HepG2 (cell line): ENCODE data around the gene MEGF11. TPM values are rescaled to one million over a fixed set of nuclear protein-coding genes. Genes with fewer than 3 reads are reported as not detected.

Experiments
- ARID5B ChIP-seq: IDR thresholded peaks from 2 replicates; pipeline ENCODE4 v1.4.0; 2020; ENCODE audit warnings: mild to moderate bottlenecking, missing genetic modification reagents
- GFI1 ChIP-seq: sonication (generic); formaldehyde crosslinking; IDR thresholded peaks from 2 replicates; pipeline ENCODE4 v1.5.0; 2020; ENCODE audit warnings: missing genetic modification reagents, mild to moderate bottlenecking, borderline replicate concordance
- HMGXB3 ChIP-seq: sonication (generic); formaldehyde crosslinking; IDR thresholded peaks from 2 replicates; pipeline ENCODE4 v1.4.0; 2020; ENCODE audit warnings: missing genetic modification reagents, borderline replicate concordance
- HNRNPK ChIP-seq: fragments of 200-400 bp; formaldehyde crosslinking; IDR thresholded peaks from 2 replicates; pipeline ENCODE4 v1.6.1; 2018; ENCODE audit warnings: low read length, low read depth, moderate library complexity, mild to moderate bottlenecking; ENCODE audit not compliant: poor library complexity, severe bottlenecking
- MTF1 ChIP-seq: sonication (generic); formaldehyde crosslinking; IDR thresholded peaks from 2 replicates; pipeline ENCODE4 v1.5.0; 2020; ENCODE audit warnings: missing genetic modification reagents
- SMAD3 ChIP-seq: sonication (generic); formaldehyde crosslinking; IDR thresholded peaks from 2 replicates; pipeline ENCODE4 v1.4.0; 2020; ENCODE audit warnings: missing genetic modification reagents
- YEATS2 ChIP-seq: sonication (generic); formaldehyde crosslinking; IDR thresholded peaks from 2 replicates; pipeline ENCODE4 v1.4.0; 2020; ENCODE audit warnings: missing genetic modification reagents, borderline replicate concordance
- ZNF460 ChIP-seq: sonication (generic); formaldehyde crosslinking; IDR thresholded peaks from 2 replicates; pipeline ENCODE4 v1.5.1; 2020; ENCODE audit warnings: missing genetic modification reagents, mild to moderate bottlenecking, borderline replicate concordance
- ZNF777 ChIP-seq: sonication (generic); formaldehyde crosslinking; IDR thresholded peaks from 2 replicates; pipeline ENCODE4 v1.4.0; 2020; ENCODE audit warnings: missing genetic modification reagents
- polyA plus RNA-seq, 8 experiments: library from polyadenylated mRNA; depleted of rRNA in 3 of 8; stranded (reverse) in 7 of 8; unstranded in 1 of 8; fragments of >200 nt; fragmentation: Illumina TruSeq in 4 of 8; extraction: Trizol in 4 of 8; gene quantifications; 2 replicates each; pipeline versions ENCODE4 v1.2.1 to v1.2.3, GENCODE V29; 2011 to 2016; ENCODE audit warnings: low read depth in 4 of 8, missing spikeins in 1 of 8, mixed read lengths in 1 of 8; ENCODE audit not compliant: insufficient read depth in 1 of 8
- total RNA-seq, 5 experiments: library from RNA; depleted of rRNA; stranded (reverse); fragments of >200 nt; fragmentation: Illumina TruSeq; extraction: Trizol; gene quantifications; 2 replicates each; pipeline ENCODE4 v1.2.3, GENCODE V29; 2016; ENCODE audit warnings: low read depth in 1 of 5
- TF ChIP-seq, protein P1 (sequence below): sonication (generic); formaldehyde crosslinking; IDR thresholded peaks from 2 replicates; pipeline ENCODE4 v1.4.0; 2020; ENCODE audit warnings: missing genetic modification reagents
- TF ChIP-seq, protein P2 (sequence below): sonication (generic); formaldehyde crosslinking; IDR thresholded peaks from 2 replicates; pipeline ENCODE4 v1.4.0; 2020; ENCODE audit warnings: missing genetic modification reagents, borderline replicate concordance

Gene MEGF11
- total and polyA plus RNA-seq, 2 of the 13 experiments (the other 11 are each of a cell fraction or from before 2014, with no cell fraction given), result not detected

DNA sequence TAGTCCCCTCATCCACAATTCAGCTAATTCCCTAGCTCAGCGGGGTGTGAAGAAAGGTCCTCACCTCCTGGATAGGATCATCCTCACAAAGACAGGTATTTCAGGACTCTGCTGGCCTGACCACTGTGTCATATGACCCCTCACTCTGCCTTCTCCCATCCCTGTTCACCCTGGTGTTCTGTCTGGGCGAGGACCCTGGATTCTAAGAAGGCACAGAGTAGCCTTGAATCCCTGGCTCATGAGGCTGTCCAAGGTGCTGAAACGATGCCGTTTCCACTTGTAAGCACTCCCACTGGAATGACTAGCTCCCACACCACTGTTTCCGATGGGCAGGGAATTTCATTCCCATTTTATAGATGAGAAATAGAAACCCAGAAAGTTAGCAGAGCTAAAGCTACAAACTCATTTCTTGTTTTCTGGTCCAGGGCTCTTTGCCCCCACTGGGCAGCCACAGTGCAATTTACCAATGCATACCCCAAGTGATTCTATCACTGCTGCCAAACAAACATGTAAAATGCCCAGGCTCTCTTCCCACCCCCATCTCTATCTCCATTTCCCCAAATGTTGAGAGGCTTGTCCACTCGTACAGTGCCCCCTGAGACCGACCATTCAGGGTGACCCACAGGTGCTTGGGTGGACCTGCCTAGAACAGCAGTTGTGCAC is 301.0 kb downstream of the MEGF11 start (continued):
- TF ChIP-seq YEATS2 (CRISPR knock-in tag) (no peak), ARID5B (peak; percentile 32; the same call in 1 of the 2 replicates), HMGXB3 (CRISPR knock-in tag) (peak; percentile 73), SMAD3 (CRISPR knock-in tag) (0 out of 2 replicates have a peak, but pooled peaks have one; percentile 48), ZNF460 (no peak), MTF1 (peak; percentile 20; the same call in 1 of the 2 replicates), HNRNPK (no peak), GFI1 (no peak), ZNF777 (no peak)
- TF ChIP-seq, protein P1, sequence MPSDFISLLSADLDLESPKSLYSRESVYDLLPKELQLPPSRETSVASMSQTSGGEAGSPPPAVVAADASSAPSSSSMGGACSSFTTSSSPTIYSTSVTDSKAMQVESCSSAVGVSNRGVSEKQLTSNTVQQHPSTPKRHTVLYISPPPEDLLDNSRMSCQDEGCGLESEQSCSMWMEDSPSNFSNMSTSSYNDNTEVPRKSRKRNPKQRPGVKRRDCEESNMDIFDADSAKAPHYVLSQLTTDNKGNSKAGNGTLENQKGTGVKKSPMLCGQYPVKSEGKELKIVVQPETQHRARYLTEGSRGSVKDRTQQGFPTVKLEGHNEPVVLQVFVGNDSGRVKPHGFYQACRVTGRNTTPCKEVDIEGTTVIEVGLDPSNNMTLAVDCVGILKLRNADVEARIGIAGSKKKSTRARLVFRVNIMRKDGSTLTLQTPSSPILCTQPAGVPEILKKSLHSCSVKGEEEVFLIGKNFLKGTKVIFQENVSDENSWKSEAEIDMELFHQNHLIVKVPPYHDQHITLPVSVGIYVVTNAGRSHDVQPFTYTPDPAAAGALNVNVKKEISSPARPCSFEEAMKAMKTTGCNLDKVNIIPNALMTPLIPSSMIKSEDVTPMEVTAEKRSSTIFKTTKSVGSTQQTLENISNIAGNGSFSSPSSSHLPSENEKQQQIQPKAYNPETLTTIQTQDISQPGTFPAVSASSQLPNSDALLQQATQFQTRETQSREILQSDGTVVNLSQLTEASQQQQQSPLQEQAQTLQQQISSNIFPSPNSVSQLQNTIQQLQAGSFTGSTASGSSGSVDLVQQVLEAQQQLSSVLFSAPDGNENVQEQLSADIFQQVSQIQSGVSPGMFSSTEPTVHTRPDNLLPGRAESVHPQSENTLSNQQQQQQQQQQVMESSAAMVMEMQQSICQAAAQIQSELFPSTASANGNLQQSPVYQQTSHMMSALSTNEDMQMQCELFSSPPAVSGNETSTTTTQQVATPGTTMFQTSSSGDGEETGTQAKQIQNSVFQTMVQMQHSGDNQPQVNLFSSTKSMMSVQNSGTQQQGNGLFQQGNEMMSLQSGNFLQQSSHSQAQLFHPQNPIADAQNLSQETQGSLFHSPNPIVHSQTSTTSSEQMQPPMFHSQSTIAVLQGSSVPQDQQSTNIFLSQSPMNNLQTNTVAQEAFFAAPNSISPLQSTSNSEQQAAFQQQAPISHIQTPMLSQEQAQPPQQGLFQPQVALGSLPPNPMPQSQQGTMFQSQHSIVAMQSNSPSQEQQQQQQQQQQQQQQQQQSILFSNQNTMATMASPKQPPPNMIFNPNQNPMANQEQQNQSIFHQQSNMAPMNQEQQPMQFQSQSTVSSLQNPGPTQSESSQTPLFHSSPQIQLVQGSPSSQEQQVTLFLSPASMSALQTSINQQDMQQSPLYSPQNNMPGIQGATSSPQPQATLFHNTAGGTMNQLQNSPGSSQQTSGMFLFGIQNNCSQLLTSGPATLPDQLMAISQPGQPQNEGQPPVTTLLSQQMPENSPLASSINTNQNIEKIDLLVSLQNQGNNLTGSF (CRISPR knock-in tag), result peak; percentile 30; the same call in 1 of the 2 replicates
- TF ChIP-seq, protein P2, sequence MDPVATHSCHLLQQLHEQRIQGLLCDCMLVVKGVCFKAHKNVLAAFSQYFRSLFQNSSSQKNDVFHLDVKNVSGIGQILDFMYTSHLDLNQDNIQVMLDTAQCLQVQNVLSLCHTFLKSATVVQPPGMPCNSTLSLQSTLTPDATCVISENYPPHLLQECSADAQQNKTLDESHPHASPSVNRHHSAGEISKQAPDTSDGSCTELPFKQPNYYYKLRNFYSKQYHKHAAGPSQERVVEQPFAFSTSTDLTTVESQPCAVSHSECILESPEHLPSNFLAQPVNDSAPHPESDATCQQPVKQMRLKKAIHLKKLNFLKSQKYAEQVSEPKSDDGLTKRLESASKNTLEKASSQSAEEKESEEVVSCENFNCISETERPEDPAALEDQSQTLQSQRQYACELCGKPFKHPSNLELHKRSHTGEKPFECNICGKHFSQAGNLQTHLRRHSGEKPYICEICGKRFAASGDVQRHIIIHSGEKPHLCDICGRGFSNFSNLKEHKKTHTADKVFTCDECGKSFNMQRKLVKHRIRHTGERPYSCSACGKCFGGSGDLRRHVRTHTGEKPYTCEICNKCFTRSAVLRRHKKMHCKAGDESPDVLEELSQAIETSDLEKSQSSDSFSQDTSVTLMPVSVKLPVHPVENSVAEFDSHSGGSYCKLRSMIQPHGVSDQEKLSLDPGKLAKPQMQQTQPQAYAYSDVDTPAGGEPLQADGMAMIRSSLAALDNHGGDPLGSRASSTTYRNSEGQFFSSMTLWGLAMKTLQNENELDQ (CRISPR knock-in tag), result peak; percentile 83; the same call in 1 of the 2 replicates
